ENCODE measurements around the gene VPS4A. TPM values are rescaled to one million over a fixed set of nuclear protein-coding genes. Genes with fewer than 3 reads are reported as not detected.

VPS4A gene
- total RNA-seq, 3 donors from 2014 or later: 31.3 to 43.8 (median 32.4) TPM

DNA sequence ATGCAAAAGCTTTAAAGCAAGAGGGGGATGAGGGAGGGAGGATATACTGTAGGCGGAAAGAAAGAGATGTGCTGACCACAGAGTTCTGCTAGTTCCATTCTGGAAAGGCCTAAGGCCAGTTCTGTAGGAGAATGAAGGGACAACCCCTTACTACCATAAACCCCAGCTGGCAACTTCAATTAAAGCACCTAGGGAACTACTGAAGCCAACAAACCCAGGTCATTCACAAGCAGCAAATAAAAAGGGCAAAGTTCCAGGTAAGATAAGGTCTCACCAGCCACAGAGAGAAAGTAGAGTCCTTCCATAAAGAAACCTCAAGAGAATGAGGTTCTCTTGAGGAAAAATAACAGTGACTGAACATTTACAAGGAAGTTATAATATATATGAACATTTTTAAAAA is 61.9 kb downstream of the VPS4A start:
- Histone ChIP-seq H3K27ac (no peak overlapping the region), H3K4me1 (no peaks in the 10 kb centered on the region), H3K27me3 (no peaks in the 10 kb centered on the region), H3K9me3 (no peaks in the 10 kb centered on the region), H3K36me3 (no peaks in the 10 kb centered on the region), H3K4me3 (no peak overlapping the region)
- DNase-seq (ENCODE audit: low spot score in 2 of 2): no peak
- intact Hi-C loops (cut with DNase I; ENCODE audit: low total_unique reads): no loop called here
- TF ChIP-seq, protein P1, sequence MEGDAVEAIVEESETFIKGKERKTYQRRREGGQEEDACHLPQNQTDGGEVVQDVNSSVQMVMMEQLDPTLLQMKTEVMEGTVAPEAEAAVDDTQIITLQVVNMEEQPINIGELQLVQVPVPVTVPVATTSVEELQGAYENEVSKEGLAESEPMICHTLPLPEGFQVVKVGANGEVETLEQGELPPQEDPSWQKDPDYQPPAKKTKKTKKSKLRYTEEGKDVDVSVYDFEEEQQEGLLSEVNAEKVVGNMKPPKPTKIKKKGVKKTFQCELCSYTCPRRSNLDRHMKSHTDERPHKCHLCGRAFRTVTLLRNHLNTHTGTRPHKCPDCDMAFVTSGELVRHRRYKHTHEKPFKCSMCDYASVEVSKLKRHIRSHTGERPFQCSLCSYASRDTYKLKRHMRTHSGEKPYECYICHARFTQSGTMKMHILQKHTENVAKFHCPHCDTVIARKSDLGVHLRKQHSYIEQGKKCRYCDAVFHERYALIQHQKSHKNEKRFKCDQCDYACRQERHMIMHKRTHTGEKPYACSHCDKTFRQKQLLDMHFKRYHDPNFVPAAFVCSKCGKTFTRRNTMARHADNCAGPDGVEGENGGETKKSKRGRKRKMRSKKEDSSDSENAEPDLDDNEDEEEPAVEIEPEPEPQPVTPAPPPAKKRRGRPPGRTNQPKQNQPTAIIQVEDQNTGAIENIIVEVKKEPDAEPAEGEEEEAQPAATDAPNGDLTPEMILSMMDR (IDR thresholded peaks at IDR 0.05): no peak
- TF ChIP-seq POLR2AphosphoS5 (IDR thresholded peaks at IDR 0.05) (no peak), POLR2A (IDR thresholded peaks at IDR 0.05) (no peak)

Other genes starting within 250 kb of the VPS4A start
- gene HAS3, start 205.7 kb upstream of the VPS4A start, total RNA-seq: 10 to 100 TPM in 1 of 3 donors, 1 to 10 TPM in 1, under 1 TPM in 1; 0.96 to 10.5 (median 2.5) TPM
- 10 to 100 TPM; 54.1 to 85.8 (median 71.2) TPM for gene CHTF8, start 178.8 kb upstream of the VPS4A start, total RNA-seq
- gene UTP4, start 178.7 kb upstream of the VPS4A start, total RNA-seq: 10 to 100 TPM; 24.6 to 34.1 (median 33.9) TPM
- 10 to 100 TPM; 29.8 to 78.1 (median 36.6) TPM for gene SNTB2, start 124.2 kb upstream of the VPS4A start, total RNA-seq
- gene PDF, start 19.2 kb downstream of the VPS4A start, total RNA-seq: 10 to 100 TPM; 13.9 to 20.2 (median 19.7) TPM
- 10 to 100 TPM; 40.2 to 52.8 (median 44.9) TPM for gene COG8, start 28.2 kb downstream of the VPS4A start, total RNA-seq
- 10 to 100 TPM; 10.6 to 16.1 (median 15.4) TPM for gene NIP7, start 28.4 kb downstream of the VPS4A start, total RNA-seq
- 1 to 10 TPM in 1 of 3 donors, under 1 TPM in 1, not detected in 1; 0.32 to 1.3 TPM for gene TMED6, start 40.4 kb downstream of the VPS4A start, total RNA-seq
- gene TERF2, start 74.7 kb downstream of the VPS4A start, total RNA-seq: 10 to 100 TPM; 15.5 to 18.7 (median 18.0) TPM
- gene CYB5B, start 113.3 kb downstream of the VPS4A start, total RNA-seq: 10 to 100 TPM; 28.2 to 48.0 (median 34.7) TPM